GM18511 (cell line): ENCODE measurements around the gene RBM6.

Source experiments
- ATAC-seq: cut with Tn5 transposase; IDR thresholded peaks from one replicate; pipeline ENCODE4 v1.9.1; 2021; ENCODE audit warnings: mild to moderate bottlenecking, moderate library complexity; ENCODE audit not compliant: unreplicated experiment

The RBM6 gene

DNA sequence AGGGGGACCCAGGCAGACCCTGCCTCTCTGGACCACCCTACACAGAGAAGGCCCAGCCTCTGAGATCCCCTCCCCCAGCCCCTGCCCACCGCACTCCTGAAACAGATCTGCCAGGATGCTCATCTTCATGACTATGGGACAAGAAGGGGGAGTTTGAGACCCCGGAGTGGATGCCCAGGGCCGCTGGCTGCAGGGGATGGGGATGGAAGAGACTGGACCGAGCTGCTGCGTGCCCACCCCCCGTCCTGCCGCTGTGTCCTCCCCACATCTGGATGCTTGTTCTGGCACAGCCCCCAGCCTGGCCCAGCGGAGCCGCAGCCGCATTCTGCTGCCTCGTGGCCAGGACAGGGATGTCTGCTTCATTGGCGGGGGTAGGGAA lies 184.8 kb downstream of the RBM6 start:
- no peak for ATAC-seq

DNA sequence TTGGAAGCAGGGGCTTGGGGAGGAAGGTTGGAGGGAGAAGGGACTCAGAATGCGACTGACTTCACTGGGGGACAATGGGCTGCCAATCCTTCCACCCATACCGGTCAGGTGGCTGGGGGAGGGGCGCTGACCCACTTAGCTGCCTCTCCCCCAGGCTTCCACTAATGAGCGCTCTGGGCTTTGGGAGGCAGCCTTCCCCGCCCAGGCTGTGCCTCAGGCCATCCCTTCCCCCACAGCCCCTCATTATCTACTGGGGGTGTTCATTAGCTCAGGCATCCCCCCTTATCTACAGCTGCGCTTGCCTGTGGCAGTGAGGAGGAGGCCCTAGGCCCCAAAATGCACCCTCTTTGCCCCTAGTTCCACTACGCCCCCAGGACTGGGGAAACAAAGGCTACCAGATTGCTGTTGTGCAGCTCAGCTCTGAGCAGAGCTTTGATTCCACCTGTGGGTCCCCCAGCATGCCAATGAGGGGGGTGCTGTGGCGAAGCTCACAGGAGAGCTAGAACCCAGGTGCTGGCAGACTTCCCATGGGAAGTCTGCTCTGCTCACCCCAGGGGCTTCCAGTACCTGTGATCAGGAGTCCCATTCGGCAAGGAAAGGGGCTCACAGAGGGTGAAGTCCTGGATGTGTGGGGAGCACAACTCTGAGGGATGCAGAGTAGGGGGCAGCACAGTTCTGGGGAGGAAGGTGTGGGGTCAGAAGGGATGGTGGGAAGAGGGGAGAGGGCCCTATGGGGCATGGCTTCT lies 185.8 kb downstream of the RBM6 start:
- ATAC-seq = no peak

- ATAC-seq = no peak
Observed at GRCh38 chr3:50126287-50127211, 186.6 kb downstream of the RBM6 start.
